Liver (tissue), 3 donors: ENCODE data around the gene CLEC18A.

Experiments
- GABPA ChIP-seq, 2 donors: IDR thresholded peaks in 1 of 2; conservative IDR thresholded peaks in 1 of 2; 2 replicates each; pipeline ENCODE4 v1.6.1; 2016; ENCODE audit warnings: antibody characterized with exemption in 2 of 2, mild to moderate bottlenecking in 1 of 2, moderate library complexity in 1 of 2
- HNF4A ChIP-seq, 2 donors: conservative IDR thresholded peaks; 2 replicates each; pipeline ENCODE4 v1.6.1; 2016; ENCODE audit warnings: antibody characterized with exemption in 2 of 2, mild to moderate bottlenecking in 2 of 2
- NR2F2 ChIP-seq: IDR thresholded peaks from 2 replicates; pipeline ENCODE4 v1.6.1; 2016; ENCODE audit warnings: antibody characterized with exemption
- RAD21 ChIP-seq, 2 donors: IDR thresholded peaks; 2 replicates each; pipeline ENCODE4 v1.6.1; 2016; ENCODE audit warnings: antibody characterized with exemption in 2 of 2, mild to moderate bottlenecking in 2 of 2
- TF ChIP-seq, protein P1 (sequence below): IDR thresholded peaks from 2 replicates; pipeline ENCODE4 v1.6.1; 2016; ENCODE audit warnings: antibody characterized with exemption
- TF ChIP-seq, protein P2 (sequence below): fragments of 150-350 bp; IDR thresholded peaks from 2 replicates; pipeline ENCODE4 v1.5.1; 2017; ENCODE audit warnings: improper control_type of control experiment, low read depth, low read length; ENCODE audit not compliant: missing input control
- TF ChIP-seq, protein P3 (sequence below): IDR thresholded peaks from 2 replicates; pipeline ENCODE4 v1.6.1; 2016; ENCODE audit warnings: antibody characterized with exemption, mild to moderate bottlenecking
- TF ChIP-seq, protein P4 (sequence below): IDR thresholded peaks from 2 replicates; pipeline ENCODE4 v1.6.1; 2016; ENCODE audit warnings: antibody characterized with exemption
- TF ChIP-seq, protein P5 (sequence below): IDR thresholded peaks from 2 replicates; pipeline ENCODE4 v1.6.1; 2016; ENCODE audit warnings: antibody characterized with exemption
- donor health status: healthy.
- donor health status: healthy.

DNA sequence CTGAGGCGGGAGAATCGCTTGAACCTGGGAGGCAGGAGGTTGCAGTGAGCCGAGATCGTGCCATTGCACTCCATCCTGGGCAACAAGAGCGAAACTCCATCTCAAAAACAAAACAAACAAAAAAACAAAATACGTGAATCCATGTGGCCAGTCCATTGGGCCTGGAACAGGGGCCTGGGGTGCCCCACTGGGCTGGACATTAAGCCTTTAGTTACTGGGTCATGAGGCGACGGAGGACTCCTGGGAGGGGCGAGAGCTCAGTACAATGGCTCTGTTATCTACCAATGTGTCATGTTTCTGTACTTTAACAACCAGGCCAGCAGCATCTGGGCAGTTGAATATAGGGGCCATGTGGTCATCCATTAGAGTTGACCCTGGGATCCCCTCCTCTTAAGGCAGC, 18.9 kb upstream of the CLEC18A start:
- TF ChIP-seq, protein P1, sequence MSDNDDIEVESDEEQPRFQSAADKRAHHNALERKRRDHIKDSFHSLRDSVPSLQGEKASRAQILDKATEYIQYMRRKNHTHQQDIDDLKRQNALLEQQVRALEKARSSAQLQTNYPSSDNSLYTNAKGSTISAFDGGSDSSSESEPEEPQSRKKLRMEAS = no peak
- TF ChIP-seq, protein P2, sequence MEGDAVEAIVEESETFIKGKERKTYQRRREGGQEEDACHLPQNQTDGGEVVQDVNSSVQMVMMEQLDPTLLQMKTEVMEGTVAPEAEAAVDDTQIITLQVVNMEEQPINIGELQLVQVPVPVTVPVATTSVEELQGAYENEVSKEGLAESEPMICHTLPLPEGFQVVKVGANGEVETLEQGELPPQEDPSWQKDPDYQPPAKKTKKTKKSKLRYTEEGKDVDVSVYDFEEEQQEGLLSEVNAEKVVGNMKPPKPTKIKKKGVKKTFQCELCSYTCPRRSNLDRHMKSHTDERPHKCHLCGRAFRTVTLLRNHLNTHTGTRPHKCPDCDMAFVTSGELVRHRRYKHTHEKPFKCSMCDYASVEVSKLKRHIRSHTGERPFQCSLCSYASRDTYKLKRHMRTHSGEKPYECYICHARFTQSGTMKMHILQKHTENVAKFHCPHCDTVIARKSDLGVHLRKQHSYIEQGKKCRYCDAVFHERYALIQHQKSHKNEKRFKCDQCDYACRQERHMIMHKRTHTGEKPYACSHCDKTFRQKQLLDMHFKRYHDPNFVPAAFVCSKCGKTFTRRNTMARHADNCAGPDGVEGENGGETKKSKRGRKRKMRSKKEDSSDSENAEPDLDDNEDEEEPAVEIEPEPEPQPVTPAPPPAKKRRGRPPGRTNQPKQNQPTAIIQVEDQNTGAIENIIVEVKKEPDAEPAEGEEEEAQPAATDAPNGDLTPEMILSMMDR = no peak
- TF ChIP-seq RAD21 (IDR thresholded peaks at IDR 0.05) (no peak), NR2F2 (no peak), HNF4A (conservative IDR thresholded peaks at IDR 0.05) (no peak), GABPA (IDR thresholded peaks at IDR 0.05 in 1 of 2, conservative IDR thresholded peaks at IDR 0.05 in 1 of 2) (no peak)
- TF ChIP-seq, protein P3, sequence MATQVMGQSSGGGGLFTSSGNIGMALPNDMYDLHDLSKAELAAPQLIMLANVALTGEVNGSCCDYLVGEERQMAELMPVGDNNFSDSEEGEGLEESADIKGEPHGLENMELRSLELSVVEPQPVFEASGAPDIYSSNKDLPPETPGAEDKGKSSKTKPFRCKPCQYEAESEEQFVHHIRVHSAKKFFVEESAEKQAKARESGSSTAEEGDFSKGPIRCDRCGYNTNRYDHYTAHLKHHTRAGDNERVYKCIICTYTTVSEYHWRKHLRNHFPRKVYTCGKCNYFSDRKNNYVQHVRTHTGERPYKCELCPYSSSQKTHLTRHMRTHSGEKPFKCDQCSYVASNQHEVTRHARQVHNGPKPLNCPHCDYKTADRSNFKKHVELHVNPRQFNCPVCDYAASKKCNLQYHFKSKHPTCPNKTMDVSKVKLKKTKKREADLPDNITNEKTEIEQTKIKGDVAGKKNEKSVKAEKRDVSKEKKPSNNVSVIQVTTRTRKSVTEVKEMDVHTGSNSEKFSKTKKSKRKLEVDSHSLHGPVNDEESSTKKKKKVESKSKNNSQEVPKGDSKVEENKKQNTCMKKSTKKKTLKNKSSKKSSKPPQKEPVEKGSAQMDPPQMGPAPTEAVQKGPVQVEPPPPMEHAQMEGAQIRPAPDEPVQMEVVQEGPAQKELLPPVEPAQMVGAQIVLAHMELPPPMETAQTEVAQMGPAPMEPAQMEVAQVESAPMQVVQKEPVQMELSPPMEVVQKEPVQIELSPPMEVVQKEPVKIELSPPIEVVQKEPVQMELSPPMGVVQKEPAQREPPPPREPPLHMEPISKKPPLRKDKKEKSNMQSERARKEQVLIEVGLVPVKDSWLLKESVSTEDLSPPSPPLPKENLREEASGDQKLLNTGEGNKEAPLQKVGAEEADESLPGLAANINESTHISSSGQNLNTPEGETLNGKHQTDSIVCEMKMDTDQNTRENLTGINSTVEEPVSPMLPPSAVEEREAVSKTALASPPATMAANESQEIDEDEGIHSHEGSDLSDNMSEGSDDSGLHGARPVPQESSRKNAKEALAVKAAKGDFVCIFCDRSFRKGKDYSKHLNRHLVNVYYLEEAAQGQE = no peak
- TF ChIP-seq, protein P4, sequence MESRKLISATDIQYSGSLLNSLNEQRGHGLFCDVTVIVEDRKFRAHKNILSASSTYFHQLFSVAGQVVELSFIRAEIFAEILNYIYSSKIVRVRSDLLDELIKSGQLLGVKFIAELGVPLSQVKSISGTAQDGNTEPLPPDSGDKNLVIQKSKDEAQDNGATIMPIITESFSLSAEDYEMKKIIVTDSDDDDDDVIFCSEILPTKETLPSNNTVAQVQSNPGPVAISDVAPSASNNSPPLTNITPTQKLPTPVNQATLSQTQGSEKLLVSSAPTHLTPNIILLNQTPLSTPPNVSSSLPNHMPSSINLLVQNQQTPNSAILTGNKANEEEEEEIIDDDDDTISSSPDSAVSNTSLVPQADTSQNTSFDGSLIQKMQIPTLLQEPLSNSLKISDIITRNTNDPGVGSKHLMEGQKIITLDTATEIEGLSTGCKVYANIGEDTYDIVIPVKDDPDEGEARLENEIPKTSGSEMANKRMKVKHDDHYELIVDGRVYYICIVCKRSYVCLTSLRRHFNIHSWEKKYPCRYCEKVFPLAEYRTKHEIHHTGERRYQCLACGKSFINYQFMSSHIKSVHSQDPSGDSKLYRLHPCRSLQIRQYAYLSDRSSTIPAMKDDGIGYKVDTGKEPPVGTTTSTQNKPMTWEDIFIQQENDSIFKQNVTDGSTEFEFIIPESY = no peak
- TF ChIP-seq, protein P5, sequence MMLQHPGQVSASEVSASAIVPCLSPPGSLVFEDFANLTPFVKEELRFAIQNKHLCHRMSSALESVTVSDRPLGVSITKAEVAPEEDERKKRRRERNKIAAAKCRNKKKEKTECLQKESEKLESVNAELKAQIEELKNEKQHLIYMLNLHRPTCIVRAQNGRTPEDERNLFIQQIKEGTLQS = no peak
